HepG2 (cell line): ENCODE data around the gene GALNT18. TPM values are rescaled to one million over a fixed set of nuclear protein-coding genes. Genes with fewer than 3 reads are reported as not detected.

Experiments
- ATAC-seq: fragments of 200-7000 bp; cut with Tn5 transposase; 3 replicates; pipeline ENCODE4 v1.9.1; 2020; ENCODE audit warnings: mild to moderate bottlenecking, moderate library complexity
- BruUV-seq: library from RNA; stranded (reverse); fragments of 400-500 nt; replicated peaks from 2 replicates; lab custom pipeline; 2021; lab: Mats Ljungman, UMichigan
- CTCF ChIA-PET: fragments of 300-600 bp; formaldehyde crosslinking; extraction: SDS; loops from one replicate; lab custom pipeline; 2021; ENCODE audit warnings: low total read pairs, inconsistent platforms, low intra/inter-chr PET ratio; lab: Yijun Ruan, JAX
- POLR2A ChIA-PET: fragments of 350-600 bp; sonication (Branson Sonifier 250); formaldehyde crosslinking; loops from one replicate; lab custom pipeline; 2020; ENCODE audit warnings: antibody characterized with exemption, inconsistent platforms; lab: Yijun Ruan, JAX
- DNase-seq: peaks from one replicate; pipeline ENCODE4 v3.0.0-alpha.2; 2015; ENCODE audit warnings: low spot score
- FAIRE-seq: peaks from 3 replicates; lab custom pipeline; 2011; peaks lifted over from hg19 to GRCh38; lab: Jason Lieb, UNC
- H2AFZ ChIP-seq: one replicate; pipeline ENCODE4 v1.6.1; 2011; ENCODE audit warnings: low read length, inconsistent platforms
- H3K27ac ChIP-seq: fragments of 300-600 bp; 3 replicates; pipeline ENCODE4 v1.8.0; 2011; ENCODE audit warnings: mixed run types, mild to moderate bottlenecking, mixed read lengths, low read length, inconsistent platforms; ENCODE audit not compliant: insufficient read depth; ENCODE audit errors: extremely low read length
- H3K27me3 ChIP-seq, 2 experiments: fragments of 200-600 bp in 1 of 2; 2 replicates in 1 of 2; 3 replicates in 1 of 2; pipeline versions ENCODE4 v1.6.0 to v1.8.0; 2011; ENCODE audit warnings: low read length in 2 of 2, mild to moderate bottlenecking in 2 of 2, moderate library complexity in 2 of 2, inconsistent platforms in 1 of 2; ENCODE audit not compliant: insufficient read depth in 2 of 2, control insufficient read depth in 1 of 2
- H3K36me3 ChIP-seq, 2 experiments: fragments of 200-600 bp in 1 of 2; replicated peaks in 1 of 2; 2 replicates in 1 of 2; 3 replicates in 1 of 2; pipeline versions ENCODE4 v1.5.1 to v1.8.0; 2011; ENCODE audit warnings: low read length in 2 of 2, inconsistent platforms in 1 of 2; ENCODE audit not compliant: insufficient read depth in 2 of 2, control insufficient read depth in 1 of 2
- H3K4me1 ChIP-seq: 2 replicates; pipeline ENCODE4 v1.5.1; 2012; ENCODE audit warnings: low read length, inconsistent platforms; ENCODE audit not compliant: insufficient read depth
- H3K4me2 ChIP-seq: 2 replicates; pipeline ENCODE4 v1.6.0; 2011; ENCODE audit warnings: low read depth, low read length, inconsistent platforms
- H3K4me3 ChIP-seq, 3 experiments: fragments of 200-600 bp in 1 of 3; sonication (generic), shearing (Covaris generic) in 1 of 3; replicated peaks in 1 of 3; 2 replicates each; pipeline ENCODE4 v1.5.1; 2011 to 2016; ENCODE audit warnings: low read length in 3 of 3, inconsistent platforms in 2 of 3, low read depth in 2 of 3, mild to moderate bottlenecking in 2 of 3, control low read depth in 1 of 3, mixed read lengths in 1 of 3; ENCODE audit not compliant: insufficient read depth in 1 of 3
- H3K79me2 ChIP-seq: one replicate; pipeline ENCODE4 v1.6.1; 2011; ENCODE audit warnings: low read length, inconsistent platforms; ENCODE audit not compliant: insufficient read depth
- H3K9ac ChIP-seq: 2 replicates; pipeline ENCODE4 v1.6.0; 2011; ENCODE audit warnings: mild to moderate bottlenecking, low read depth, low read length, inconsistent platforms; ENCODE audit not compliant: insufficient read depth
- H3K9me3 ChIP-seq: 2 replicates; pipeline ENCODE4 v1.5.1; 2012; ENCODE audit warnings: mild to moderate bottlenecking, low read length
- H4K20me1 ChIP-seq: 2 replicates; pipeline ENCODE4 v1.6.0; 2011; ENCODE audit warnings: inconsistent platforms, mild to moderate bottlenecking, low read length, moderate library complexity; ENCODE audit not compliant: insufficient read depth
- ADNP ChIP-seq: sonication (generic); formaldehyde crosslinking; IDR thresholded peaks from 2 replicates; pipeline ENCODE4 v1.4.0; 2020; ENCODE audit warnings: missing genetic modification reagents
- BCL6 ChIP-seq: IDR thresholded peaks from 2 replicates; pipeline ENCODE4 v1.6.1; 2016; ENCODE audit warnings: missing genetic modification reagents, missing compliant biosample characterization
- CENPBD1 ChIP-seq: sonication (generic); formaldehyde crosslinking; IDR thresholded peaks from 2 replicates; pipeline ENCODE4 v1.8.0; 2022; ENCODE audit warnings: missing genetic modification reagents, low read depth, mild to moderate bottlenecking, borderline replicate concordance
- CSRNP1 ChIP-seq: sonication (generic); formaldehyde crosslinking; IDR thresholded peaks from 2 replicates; pipeline ENCODE4 v1.8.1; 2023; ENCODE audit warnings: mild to moderate bottlenecking, missing genetic modification reagents
- E2F2 ChIP-seq: sonication (generic); formaldehyde crosslinking; IDR thresholded peaks from 2 replicates; pipeline ENCODE4 v1.4.0; 2020; ENCODE audit warnings: missing genetic modification reagents, borderline replicate concordance
- GLI4 ChIP-seq: sonication (generic); formaldehyde crosslinking; IDR thresholded peaks from 2 replicates; pipeline ENCODE4 v1.5.1; 2020; ENCODE audit warnings: missing genetic modification reagents, mild to moderate bottlenecking, moderate library complexity, borderline replicate concordance
- KMT2A ChIP-seq: sonication (generic); formaldehyde crosslinking; IDR thresholded peaks from 2 replicates; pipeline ENCODE4 v1.4.0; 2020; ENCODE audit warnings: missing genetic modification reagents
- NBN ChIP-seq: fragments of 450-650 bp; conservative IDR thresholded peaks from 2 replicates; pipeline ENCODE4 v1.6.1; 2017
- NFIB ChIP-seq: sonication (generic); formaldehyde crosslinking; IDR thresholded peaks from 2 replicates; pipeline ENCODE4 v1.9.0; 2021; ENCODE audit warnings: missing genetic modification reagents, mild to moderate bottlenecking, borderline replicate concordance
- NONO ChIP-seq, 2 experiments: fragments of 450-650 bp in 1 of 2; sonication (generic) in 1 of 2; formaldehyde crosslinking in 1 of 2; IDR thresholded peaks in 1 of 2; conservative IDR thresholded peaks in 1 of 2; 2 replicates each; pipeline versions ENCODE4 v1.6.1 to v1.8.0; 2017 to 2022; ENCODE audit warnings: mild to moderate bottlenecking in 1 of 2, missing genetic modification reagents in 1 of 2, moderate library complexity in 1 of 2
- NRL ChIP-seq: sonication (generic); formaldehyde crosslinking; IDR thresholded peaks from 2 replicates; pipeline ENCODE4 v1.5.0; 2020; ENCODE audit warnings: missing genetic modification reagents, mild to moderate bottlenecking, moderate library complexity, borderline replicate concordance
- REXO4 ChIP-seq: sonication (generic); formaldehyde crosslinking; IDR thresholded peaks from 2 replicates; pipeline ENCODE4 v1.8.0; 2022; ENCODE audit warnings: missing genetic modification reagents, mild to moderate bottlenecking, borderline replicate concordance
- SETDB1 ChIP-seq: sonication (generic); formaldehyde crosslinking; IDR thresholded peaks from 2 replicates; pipeline ENCODE4 v1.5.1; 2020; ENCODE audit warnings: missing genetic modification reagents, mild to moderate bottlenecking, borderline replicate concordance
- SOX13 ChIP-seq, 3 experiments: fragments of 450-650 bp in 1 of 3; sonication (generic) in 1 of 3; formaldehyde crosslinking in 1 of 3; IDR thresholded peaks in 2 of 3; conservative IDR thresholded peaks in 1 of 3; 2 replicates each; pipeline versions ENCODE4 v1.5.0 to v1.6.1; 2016 to 2020; ENCODE audit warnings: antibody characterized with exemption in 1 of 3, mild to moderate bottlenecking in 1 of 3, missing compliant biosample characterization in 1 of 3, missing genetic modification reagents in 1 of 3, moderate library complexity in 1 of 3
- TRAFD1 ChIP-seq: sonication (generic); formaldehyde crosslinking; IDR thresholded peaks from 2 replicates; pipeline ENCODE4 v1.5.1; 2020; ENCODE audit warnings: missing genetic modification reagents, mild to moderate bottlenecking, borderline replicate concordance
- ZMAT3 ChIP-seq: sonication (generic); formaldehyde crosslinking; conservative IDR thresholded peaks from 2 replicates; pipeline ENCODE4 v1.7.0; 2021; ENCODE audit warnings: missing genetic modification reagents
- ZNF24 ChIP-seq: fragments of 450-650 bp; IDR thresholded peaks from 2 replicates; pipeline ENCODE4 v1.6.1; 2017; ENCODE audit warnings: antibody characterized with exemption, mild to moderate bottlenecking
- ZNF563 ChIP-seq: sonication (generic); formaldehyde crosslinking; IDR thresholded peaks from 2 replicates; pipeline ENCODE4 v1.8.0; 2022; ENCODE audit warnings: mild to moderate bottlenecking, moderate library complexity, missing genetic modification reagents
- ZNF570 ChIP-seq: sonication (generic); formaldehyde crosslinking; IDR thresholded peaks from 2 replicates; pipeline ENCODE4 v1.4.0; 2020; ENCODE audit warnings: mild to moderate bottlenecking, missing genetic modification reagents, borderline replicate concordance
- WGBS: methylation state at CpG from one replicate; pipeline ENCODE4 v1.1.6; 2017; ENCODE audit warnings: low lambda C conversion rate; 5-methylcytosine and 5-hydroxymethylcytosine counted together
- in situ Hi-C: cut with HindIII; loops from 2 replicates; pipeline ENCODE4 v1.10.0; 2017; ENCODE audit warnings: low pct_unique_long_range_greater_than_20kb; ENCODE audit not compliant: extremely low pct_ligation_motif_present
- intact Hi-C: fragments of 100-400 bp; cut with micrococcal nuclease; formaldehyde crosslinking; loops from one replicate; pipeline ENCODE4 v1.10.0; 2022; ENCODE audit not compliant: unreplicated experiment
- polyA plus RNA-seq, 8 experiments: library from polyadenylated mRNA; depleted of rRNA in 3 of 8; stranded (reverse) in 7 of 8; unstranded in 1 of 8; fragments of >200 nt; fragmentation: Illumina TruSeq in 4 of 8; extraction: Trizol in 4 of 8; gene quantifications; 2 replicates each; pipeline versions ENCODE4 v1.2.1 to v1.2.3, GENCODE V29; 2011 to 2016; ENCODE audit warnings: low read depth in 4 of 8, missing spikeins in 1 of 8, mixed read lengths in 1 of 8; ENCODE audit not compliant: insufficient read depth in 1 of 8
- total RNA-seq, 5 experiments: library from RNA; depleted of rRNA; stranded (reverse); fragments of >200 nt; fragmentation: Illumina TruSeq; extraction: Trizol; gene quantifications; 2 replicates each; pipeline ENCODE4 v1.2.3, GENCODE V29; 2016; ENCODE audit warnings: low read depth in 1 of 5

GALNT18 gene
- total and polyA plus RNA-seq, 2 of the 13 experiments (the other 11 are each of a cell fraction or from before 2014, with no cell fraction given) = 0.11 TPM; not detected in 1

GRCh38 chr11:11496879-11497278 is 124.9 kb downstream of the GALNT18 start (continued):
- TF ChIP-seq BCL6 (CRISPR knock-in tag) (no peak), CSRNP1 (CRISPR knock-in tag) (no peak), ZMAT3 (CRISPR knock-in tag) (no peak), ZNF563 (no peak), E2F2 (CRISPR knock-in tag) (no peak), SOX13 (IDR thresholded peaks at IDR 0.05) (no peak), SOX13 (CRISPR knock-in tag; conservative IDR thresholded peaks at IDR 0.05 in 1 of 2, IDR thresholded peaks at IDR 0.05 in 1 of 2) (no peak), NBN (no peak), REXO4 (CRISPR knock-in tag) (no peak), NONO (IDR thresholded peaks at IDR 0.05) (no peak), NONO (CRISPR knock-in tag; conservative IDR thresholded peaks at IDR 0.05) (no peak)
- TF ChIP-seq, all 625 proteins: peak for 0

- Histone ChIP-seq H3K9ac (no peak overlapping the region), H3K4me2 (no peak overlapping the region), H3K4me3 (no peak overlapping the region), H4K20me1 (no peaks in the 10 kb centered on the region), H3K9me3 (no peaks in the 10 kb centered on the region), H3K36me3 (no peaks in the 10 kb centered on the region), H3K27ac (no peak overlapping the region), H2AFZ (no peak overlapping the region), H3K79me2 (no peaks in the 10 kb centered on the region), H3K27me3 (peaks cover 2 to 3% of the 10 kb centered on the region in 2 experiments; a peak in 1 of 5 replicates), H3K4me1 (no peaks in the 10 kb centered on the region)
- DNase-seq (no peak), ATAC-seq (no peak), FAIRE-seq (no peak)
- ChIA-PET POLR2A (no interaction called here), CTCF (no interaction called here)
- WGBS = 13% methylated on average over 1 of the region's 2 CpGs
- in situ Hi-C loops (no loop called here), intact Hi-C loops (no loop called here)
- BruUV-seq = no TSS peak
- TF ChIP-seq CENPBD1 (CRISPR knock-in tag) = no peak
- TF ChIP-seq ADNP (CRISPR knock-in tag) = no peak
- TF ChIP-seq NFIB (CRISPR knock-in tag) = no peak
- no peak for TF ChIP-seq NRL (CRISPR knock-in tag)
- TF ChIP-seq ZNF24 = no peak
- no peak for TF ChIP-seq ZNF570 (CRISPR knock-in tag)
- no peak for TF ChIP-seq TRAFD1 (CRISPR knock-in tag)
- no peak for TF ChIP-seq SETDB1
- no peak for TF ChIP-seq KMT2A (CRISPR knock-in tag)
- TF ChIP-seq GLI4 (CRISPR knock-in tag) = no peak
These were observed 127.5 kb downstream of the GALNT18 start for GRCh38 chr11:11494348-11494747.
